ENCODE data around the gene DAAM2. TPM values are rescaled to one million over a fixed set of nuclear protein-coding genes. Genes with fewer than 3 reads are reported as not detected.

The DAAM2 gene
- total RNA-seq, 2 donors from 2014 or later: 4.7 to 41.3 TPM

DNA sequence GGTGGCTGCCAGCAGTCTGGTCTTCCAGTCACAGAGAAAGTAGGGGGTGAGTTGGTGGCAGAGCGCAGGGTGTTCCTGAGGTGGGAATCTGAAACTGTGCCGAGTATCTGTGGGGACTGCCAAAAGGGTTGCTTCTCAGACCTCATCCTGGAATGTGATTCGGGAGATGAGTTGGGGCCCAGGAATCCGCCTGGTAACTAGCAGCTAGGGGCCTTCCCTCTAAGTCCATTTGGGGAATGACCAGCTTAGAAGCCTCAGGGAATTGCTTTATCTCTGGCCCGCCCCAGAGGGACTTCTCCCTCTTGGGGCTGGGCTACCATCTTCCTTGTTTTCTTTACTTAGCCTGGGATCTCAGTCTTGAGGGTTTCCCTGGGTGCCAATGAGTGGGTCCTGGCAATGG lies 92.5 kb downstream of the DAAM2 start:
- Histone ChIP-seq H3K4me3 (no peak overlapping the region), H3K36me3 (no peaks in the 10 kb centered on the region), H3K27ac (no peak overlapping the region), H3K9me3 (no peaks in the 10 kb centered on the region), H3K27me3 (replicated peaks; ENCODE audit: insufficient read depth) (no peaks in the 10 kb centered on the region), H3K4me1 (replicated peaks) (no peaks in the 10 kb centered on the region)
- intact Hi-C loops (cut with DNase I): loop anchor here (5.0 kb wide), 1 partner anchor 72 kb away; no protein-coding TSS in a partner anchor
- DNase-seq (ENCODE audit: low spot score): no peak
- no peak for TF ChIP-seq POLR2A (IDR thresholded peaks at IDR 0.05)
- TF ChIP-seq, protein P1, sequence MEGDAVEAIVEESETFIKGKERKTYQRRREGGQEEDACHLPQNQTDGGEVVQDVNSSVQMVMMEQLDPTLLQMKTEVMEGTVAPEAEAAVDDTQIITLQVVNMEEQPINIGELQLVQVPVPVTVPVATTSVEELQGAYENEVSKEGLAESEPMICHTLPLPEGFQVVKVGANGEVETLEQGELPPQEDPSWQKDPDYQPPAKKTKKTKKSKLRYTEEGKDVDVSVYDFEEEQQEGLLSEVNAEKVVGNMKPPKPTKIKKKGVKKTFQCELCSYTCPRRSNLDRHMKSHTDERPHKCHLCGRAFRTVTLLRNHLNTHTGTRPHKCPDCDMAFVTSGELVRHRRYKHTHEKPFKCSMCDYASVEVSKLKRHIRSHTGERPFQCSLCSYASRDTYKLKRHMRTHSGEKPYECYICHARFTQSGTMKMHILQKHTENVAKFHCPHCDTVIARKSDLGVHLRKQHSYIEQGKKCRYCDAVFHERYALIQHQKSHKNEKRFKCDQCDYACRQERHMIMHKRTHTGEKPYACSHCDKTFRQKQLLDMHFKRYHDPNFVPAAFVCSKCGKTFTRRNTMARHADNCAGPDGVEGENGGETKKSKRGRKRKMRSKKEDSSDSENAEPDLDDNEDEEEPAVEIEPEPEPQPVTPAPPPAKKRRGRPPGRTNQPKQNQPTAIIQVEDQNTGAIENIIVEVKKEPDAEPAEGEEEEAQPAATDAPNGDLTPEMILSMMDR (IDR thresholded peaks at IDR 0.05): no peak
- TF ChIP-seq POLR2AphosphoS5 (IDR thresholded peaks at IDR 0.05): no peak
- WGBS: 73% methylated on average over 5 of the region's 5 CpGs

DNA sequence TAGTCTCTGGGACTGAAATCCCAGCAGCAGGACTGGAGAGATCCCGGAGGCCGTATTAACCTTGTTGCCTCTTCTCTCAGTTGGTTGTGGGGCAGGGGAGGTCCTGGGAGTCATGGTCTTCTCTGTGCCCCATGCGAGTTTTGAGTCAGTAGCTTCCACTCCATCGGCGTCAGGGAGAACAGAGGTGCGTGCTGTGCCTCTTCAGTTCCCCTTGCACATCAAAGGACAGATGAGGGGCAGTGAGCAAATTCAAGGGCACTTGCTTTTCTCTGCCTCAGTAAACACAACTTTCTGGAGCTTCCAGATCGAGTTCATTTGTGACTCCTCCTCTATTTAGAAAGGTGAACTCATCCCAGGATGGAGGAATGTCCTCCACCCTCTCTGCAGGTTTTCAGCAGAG lies 93.5 kb downstream of the DAAM2 start:
- intact Hi-C loops (cut with DNase I): no loop called here
- TF ChIP-seq, protein P1 (IDR thresholded peaks at IDR 0.05): no peak
- TF ChIP-seq POLR2A (IDR thresholded peaks at IDR 0.05): no peak
- TF ChIP-seq POLR2AphosphoS5 (IDR thresholded peaks at IDR 0.05): no peak
- no peak for DNase-seq (ENCODE audit: low spot score)
- 77% methylated on average over 7 of the region's 7 CpGs for WGBS
- Histone ChIP-seq H3K27ac (no peak overlapping the region), H3K4me3 (no peak overlapping the region), H3K27me3 (replicated peaks; ENCODE audit: insufficient read depth) (no peaks in the 10 kb centered on the region), H3K9me3 (no peaks in the 10 kb centered on the region), H3K4me1 (replicated peaks) (no peaks in the 10 kb centered on the region), H3K36me3 (no peaks in the 10 kb centered on the region)

DNA sequence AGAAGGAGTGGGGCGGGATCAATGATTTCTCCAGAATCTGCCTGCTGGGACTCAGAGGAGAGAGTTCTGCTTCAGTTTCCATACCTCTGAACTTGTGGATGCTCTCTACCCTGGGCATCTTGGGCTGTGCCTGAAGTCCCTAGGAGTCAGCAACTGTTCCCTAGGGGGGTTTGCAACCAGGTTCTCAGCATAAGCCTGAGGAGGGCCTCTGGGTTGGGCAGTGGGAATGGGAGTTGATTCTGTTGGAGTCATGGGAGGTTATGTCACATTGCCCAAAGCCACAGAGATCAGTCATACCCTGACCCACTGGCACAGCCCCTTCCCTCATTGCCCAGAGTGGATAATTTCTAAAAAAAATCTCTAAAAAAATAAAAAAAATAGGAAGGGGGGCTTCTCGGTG lies 94.7 kb downstream of the DAAM2 start:
- no peaks in the 10 kb centered on the region for H3K27me3 ChIP-seq (replicated peaks; ENCODE audit: insufficient read depth)
- WGBS: 98% methylated on average over 2 of the region's 2 CpGs
- H3K36me3 ChIP-seq: no peaks in the 10 kb centered on the region
- no peak overlapping the region for H3K4me3 ChIP-seq
- DNase-seq (ENCODE audit: low spot score): no peak
- H3K27ac ChIP-seq: no peak overlapping the region
- TF ChIP-seq POLR2A (IDR thresholded peaks at IDR 0.05) (no peak), POLR2AphosphoS5 (IDR thresholded peaks at IDR 0.05) (no peak)
- intact Hi-C loops (cut with DNase I): no loop called here
- no peaks in the 10 kb centered on the region for H3K4me1 ChIP-seq (replicated peaks)
- H3K9me3 ChIP-seq: no peaks in the 10 kb centered on the region

DNA sequence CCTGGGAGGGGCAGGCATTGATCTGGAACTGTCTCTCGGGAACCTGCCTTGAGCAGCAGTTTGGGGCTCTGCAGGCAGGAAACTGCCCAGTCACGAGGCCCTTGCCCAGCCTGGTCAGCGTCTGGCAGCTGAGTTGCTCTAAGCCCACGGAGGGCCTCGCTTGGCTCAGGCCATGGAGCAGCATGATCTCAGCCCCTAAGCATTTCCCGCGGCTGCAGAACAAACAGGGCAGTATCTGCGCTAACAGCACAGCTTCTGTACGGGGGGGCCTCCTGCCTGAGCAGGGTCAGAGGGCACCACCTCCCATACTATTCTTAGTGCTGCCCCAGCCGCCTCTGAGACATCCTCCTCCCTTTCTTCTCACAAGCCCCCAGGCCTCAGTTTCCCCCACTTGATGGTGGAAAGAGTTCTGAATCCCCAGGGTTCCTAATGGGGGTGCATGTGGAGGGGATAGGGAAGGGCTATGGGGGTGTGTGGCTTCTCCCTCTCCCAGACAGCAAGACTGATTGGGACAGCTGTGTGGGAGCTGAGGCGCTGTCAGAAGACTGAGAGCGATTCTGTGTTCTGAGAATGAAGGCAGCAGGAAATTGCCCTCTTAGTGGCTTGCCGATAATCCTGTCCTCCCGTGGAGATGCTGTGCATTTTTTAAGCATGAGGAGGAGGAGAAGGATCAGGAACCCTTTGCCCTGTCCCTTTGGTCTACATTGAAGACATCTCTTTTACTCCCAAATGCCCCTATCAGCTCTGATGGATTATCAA lies 95.7 kb downstream of the DAAM2 start:
- Histone ChIP-seq H3K27ac (no peak overlapping the region), H3K36me3 (no peaks in the 10 kb centered on the region), H3K4me3 (no peak overlapping the region), H3K4me1 (replicated peaks) (no peaks in the 10 kb centered on the region), H3K9me3 (no peaks in the 10 kb centered on the region), H3K27me3 (replicated peaks; ENCODE audit: insufficient read depth) (no peaks in the 10 kb centered on the region)
- intact Hi-C loops (cut with DNase I): no loop called here
- TF ChIP-seq, protein P1 (IDR thresholded peaks at IDR 0.05): no peak
- TF ChIP-seq POLR2A (IDR thresholded peaks at IDR 0.05): no peak
- no peak for TF ChIP-seq POLR2AphosphoS5 (IDR thresholded peaks at IDR 0.05)
- no peak for DNase-seq (ENCODE audit: low spot score)
- 45% methylated on average over 14 of the region's 14 CpGs for WGBS

DNA sequence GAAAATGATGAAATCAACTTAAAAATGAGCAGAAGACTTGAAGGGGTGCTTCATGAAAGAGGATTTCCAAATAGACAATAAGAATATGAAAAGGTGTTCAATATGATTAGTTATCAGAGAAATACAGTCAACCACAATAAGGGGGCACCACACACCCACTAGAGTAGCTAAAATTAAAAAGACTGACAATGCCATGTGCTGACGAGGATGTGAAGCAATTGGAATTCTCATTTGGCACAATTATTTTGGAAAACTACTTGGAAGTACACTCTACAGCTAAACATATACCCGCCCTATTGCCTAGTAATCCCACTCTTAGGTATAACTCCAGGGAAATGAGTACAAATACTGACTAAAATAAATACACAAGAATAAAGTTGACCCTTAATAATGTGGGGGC lies 97.1 kb downstream of the DAAM2 start:
- WGBS: 87% methylated on average over 2 of the region's 2 CpGs
- intact Hi-C loops (cut with DNase I): no loop called here
- no peaks in the 10 kb centered on the region for H3K4me1 ChIP-seq (replicated peaks)

More for the DNA sequence above, 97.1 kb downstream of the DAAM2 start:
- TF ChIP-seq POLR2A (IDR thresholded peaks at IDR 0.05): no peak
- TF ChIP-seq, protein P1 (IDR thresholded peaks at IDR 0.05): no peak
- no peak for TF ChIP-seq POLR2AphosphoS5 (IDR thresholded peaks at IDR 0.05)
- H3K27ac ChIP-seq: no peak overlapping the region
- no peaks in the 10 kb centered on the region for H3K9me3 ChIP-seq
- no peak overlapping the region for H3K4me3 ChIP-seq
- no peak for DNase-seq (ENCODE audit: low spot score)
- H3K36me3 ChIP-seq: no peaks in the 10 kb centered on the region
- H3K27me3 ChIP-seq (replicated peaks; ENCODE audit: insufficient read depth): no peaks in the 10 kb centered on the region

All from prostate gland (tissue), 2 donors.